Measurements from ENCODE around the gene APOL5. TPM values are rescaled to one million over a fixed set of nuclear protein-coding genes. Genes with fewer than 3 reads are reported as not detected.
A peak's percentile ranks its signal among the peaks of the same experiment; 100 is the strongest.

Gene APOL5
- total RNA-seq, 6 donors from 2014 or later = not detected

DNA sequence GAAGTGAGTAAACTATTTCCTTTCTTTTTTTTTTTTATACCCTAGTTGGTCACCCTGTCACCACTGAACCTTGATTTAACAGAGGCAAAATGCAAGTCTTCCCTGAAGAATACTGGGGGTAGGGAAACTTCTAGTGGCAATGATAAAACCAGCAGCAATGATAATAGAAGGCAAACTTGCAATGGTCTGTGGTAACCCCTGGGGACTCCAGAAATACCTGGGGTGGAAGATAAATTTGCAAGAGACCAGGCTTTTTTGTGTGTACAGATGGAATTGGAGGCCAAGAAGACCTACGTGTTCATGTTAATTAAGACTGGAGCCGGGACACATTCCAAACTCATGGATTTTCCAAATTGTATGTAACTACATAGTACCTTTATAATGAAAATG, 11.6 kb downstream of the APOL5 start:
- no peaks in the 10 kb centered on the region for H3K27me3 ChIP-seq
- WGBS, 2 donors = 92 to 98% methylated on average over 2 of the region's 2 CpGs
- H3K4me1 ChIP-seq = no peaks in the 10 kb centered on the region
- no peak overlapping the region for H3K27ac ChIP-seq
- DNase-seq (no peak), ATAC-seq (ENCODE audit: low FRiP score in 2 of 2) (no peak)
- TF ChIP-seq, protein P1, sequence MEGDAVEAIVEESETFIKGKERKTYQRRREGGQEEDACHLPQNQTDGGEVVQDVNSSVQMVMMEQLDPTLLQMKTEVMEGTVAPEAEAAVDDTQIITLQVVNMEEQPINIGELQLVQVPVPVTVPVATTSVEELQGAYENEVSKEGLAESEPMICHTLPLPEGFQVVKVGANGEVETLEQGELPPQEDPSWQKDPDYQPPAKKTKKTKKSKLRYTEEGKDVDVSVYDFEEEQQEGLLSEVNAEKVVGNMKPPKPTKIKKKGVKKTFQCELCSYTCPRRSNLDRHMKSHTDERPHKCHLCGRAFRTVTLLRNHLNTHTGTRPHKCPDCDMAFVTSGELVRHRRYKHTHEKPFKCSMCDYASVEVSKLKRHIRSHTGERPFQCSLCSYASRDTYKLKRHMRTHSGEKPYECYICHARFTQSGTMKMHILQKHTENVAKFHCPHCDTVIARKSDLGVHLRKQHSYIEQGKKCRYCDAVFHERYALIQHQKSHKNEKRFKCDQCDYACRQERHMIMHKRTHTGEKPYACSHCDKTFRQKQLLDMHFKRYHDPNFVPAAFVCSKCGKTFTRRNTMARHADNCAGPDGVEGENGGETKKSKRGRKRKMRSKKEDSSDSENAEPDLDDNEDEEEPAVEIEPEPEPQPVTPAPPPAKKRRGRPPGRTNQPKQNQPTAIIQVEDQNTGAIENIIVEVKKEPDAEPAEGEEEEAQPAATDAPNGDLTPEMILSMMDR (IDR thresholded peaks at IDR 0.05) = no peak
- TF ChIP-seq POLR2AphosphoS5 (IDR thresholded peaks at IDR 0.05) (no peak), POLR2A (IDR thresholded peaks at IDR 0.05) (no peak)
- no peaks in the 10 kb centered on the region for H3K36me3 ChIP-seq
- no peak overlapping the region for H3K4me3 ChIP-seq
- H3K9me3 ChIP-seq = no peaks in the 10 kb centered on the region

DNA sequence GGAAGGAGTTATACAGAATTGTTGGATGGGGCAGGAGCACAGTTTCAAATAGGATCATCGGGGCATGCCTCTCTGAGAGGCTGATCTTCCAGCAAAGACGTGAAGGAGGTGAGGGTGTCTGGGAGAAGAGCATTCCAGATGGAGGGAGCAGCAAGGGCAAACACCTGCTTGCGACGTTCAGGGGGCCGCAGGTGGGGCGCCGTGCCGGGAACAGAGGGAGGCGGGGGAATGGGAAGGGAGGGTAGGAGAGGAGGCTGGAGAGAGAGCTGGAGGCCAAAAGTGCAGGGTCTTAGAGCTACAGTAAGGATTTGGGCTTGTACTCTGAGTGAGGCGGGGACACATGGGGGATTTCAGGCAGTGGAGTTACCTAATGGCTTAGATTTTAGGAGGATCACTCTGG, 13.6 kb downstream of the APOL5 start:
- peak in 1 of 2 donors; percentile 52 for DNase-seq
- Histone ChIP-seq H3K9me3 (no peaks in the 10 kb centered on the region), H3K27ac (no peak overlapping the region), H3K4me1 (no peaks in the 10 kb centered on the region), H3K36me3 (no peaks in the 10 kb centered on the region), H3K27me3 (no peaks in the 10 kb centered on the region), H3K4me3 (no peak overlapping the region)
- no peak for ATAC-seq (ENCODE audit: low FRiP score in 2 of 2)
- 77 to 80% methylated on average over 9 to 10 of the region's 10 CpGs for WGBS, 2 donors
- TF ChIP-seq POLR2A (IDR thresholded peaks at IDR 0.05) (no peak), EP300 (IDR thresholded peaks at IDR 0.05) (no peak), POLR2AphosphoS5 (IDR thresholded peaks at IDR 0.05) (no peak)
- TF ChIP-seq, protein P1 (IDR thresholded peaks at IDR 0.05) = no peak

DNA sequence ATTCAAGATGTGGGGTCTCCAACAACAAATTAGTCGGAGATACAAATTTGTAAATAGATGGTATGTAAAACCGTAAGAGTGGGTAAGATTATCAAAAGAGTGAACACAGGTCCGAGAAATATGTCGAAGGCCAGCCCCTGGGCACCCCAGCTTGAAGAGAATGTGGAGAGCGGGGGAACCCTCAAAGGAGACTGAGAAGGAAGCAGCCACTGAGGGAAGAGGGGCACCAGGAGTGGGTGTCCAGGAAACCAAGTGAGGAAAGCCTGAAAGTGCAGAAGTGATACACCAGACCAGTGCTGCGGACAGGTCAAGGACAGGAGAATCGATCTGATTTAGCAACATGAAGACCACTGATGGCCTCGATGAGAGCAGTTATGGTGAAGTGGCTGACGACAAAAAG, 14.4 kb downstream of the APOL5 start:
- DNase-seq = no peak
- no peaks in the 10 kb centered on the region for H3K27me3 ChIP-seq
- TF ChIP-seq POLR2A (IDR thresholded peaks at IDR 0.05) = no peak
- no peak for TF ChIP-seq EP300 (IDR thresholded peaks at IDR 0.05)
- no peak for TF ChIP-seq POLR2AphosphoS5 (IDR thresholded peaks at IDR 0.05)
- TF ChIP-seq, protein P1 (IDR thresholded peaks at IDR 0.05) = no peak
- WGBS, 2 donors = 92 to 97% methylated on average over 9 of the region's 9 CpGs
- no peaks in the 10 kb centered on the region for H3K4me1 ChIP-seq
- H3K4me3 ChIP-seq = no peak overlapping the region
- H3K9me3 ChIP-seq = no peaks in the 10 kb centered on the region
- no peaks in the 10 kb centered on the region for H3K36me3 ChIP-seq
- no peak for ATAC-seq (ENCODE audit: low FRiP score in 2 of 2)
- no peak overlapping the region for H3K27ac ChIP-seq

DNA sequence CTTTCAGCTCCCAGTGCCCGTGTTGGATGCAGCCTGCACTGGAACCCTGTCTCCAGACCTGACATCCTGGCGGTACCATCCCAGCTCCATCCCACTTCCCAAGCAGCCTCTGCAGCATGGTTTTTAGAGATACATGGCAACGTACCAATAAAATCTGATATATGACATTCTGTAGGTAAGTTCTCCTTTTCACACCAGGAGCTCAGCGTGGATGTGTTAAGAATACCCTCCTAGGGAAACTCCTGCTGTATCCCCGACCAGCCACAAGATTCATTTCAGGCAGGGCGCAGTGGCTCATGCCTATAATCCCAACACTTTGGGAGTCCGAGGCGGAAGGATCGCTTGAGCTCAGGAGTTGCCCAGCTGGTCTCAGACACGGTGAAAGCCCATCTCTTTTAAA, 15.4 kb downstream of the APOL5 start:
- no peak overlapping the region for H3K4me3 ChIP-seq
- ATAC-seq (ENCODE audit: low FRiP score in 2 of 2) (no peak), DNase-seq (no peak)
- no peak for TF ChIP-seq POLR2AphosphoS5 (IDR thresholded peaks at IDR 0.05)
- no peak for TF ChIP-seq EP300 (IDR thresholded peaks at IDR 0.05)
- no peak overlapping the region for H3K27ac ChIP-seq
- WGBS, 2 donors = 82 to 94% methylated on average over 10 of the region's 10 CpGs
- no peaks in the 10 kb centered on the region for H3K4me1 ChIP-seq
- peaks cover 0 to 6% (median 0%) of the 10 kb centered on the region in 4 donors for H3K36me3 ChIP-seq
- H3K9me3 ChIP-seq = no peaks in the 10 kb centered on the region
- H3K27me3 ChIP-seq = no peaks in the 10 kb centered on the region

DNA sequence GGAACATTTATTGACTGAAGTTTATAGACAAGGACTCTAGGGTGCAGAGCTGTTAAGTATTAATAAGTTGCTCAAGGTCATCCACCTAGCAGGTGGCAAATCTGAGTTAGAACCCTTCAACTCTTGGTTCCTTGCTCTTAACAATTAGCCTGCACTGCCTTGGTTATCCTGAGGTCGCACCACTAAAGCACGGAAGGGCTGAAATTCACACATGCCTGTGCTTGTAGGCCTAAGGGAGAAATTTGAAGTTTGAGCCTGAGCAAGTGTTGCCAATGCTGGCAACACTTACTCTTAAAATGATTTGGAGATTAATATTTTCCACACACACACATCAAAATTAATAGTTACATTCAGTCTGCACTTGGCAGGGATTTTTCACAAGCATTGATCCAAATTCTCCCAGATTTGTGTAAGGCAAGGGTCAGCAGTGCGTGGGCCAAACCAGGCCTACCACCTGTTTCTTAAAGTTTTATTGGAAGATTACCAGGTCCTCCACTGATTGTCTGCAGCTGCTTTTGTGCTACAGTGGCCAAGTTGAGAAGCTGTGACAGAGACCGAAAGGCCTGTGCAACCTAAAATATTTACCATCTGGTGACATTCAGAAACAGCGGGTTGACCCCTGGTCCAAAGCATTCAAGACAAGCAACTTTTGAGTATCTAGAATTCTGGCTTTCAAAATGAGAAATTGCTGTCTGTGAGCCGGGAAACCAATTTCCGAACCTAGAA, 16.3 kb downstream of the APOL5 start:
- Histone ChIP-seq H3K4me1 (no peaks in the 10 kb centered on the region), H3K27me3 (no peaks in the 10 kb centered on the region), H3K4me3 (no peak overlapping the region), H3K27ac (no peak overlapping the region), H3K9me3 (no peaks in the 10 kb centered on the region), H3K36me3 (peaks cover 0 to 7% (median 3%) of the 10 kb centered on the region in 4 donors)
- no peak for DNase-seq
- 73 to 76% methylated on average over 6 to 7 of the region's 7 CpGs for WGBS, 2 donors
- no peak for TF ChIP-seq POLR2A (IDR thresholded peaks at IDR 0.05)
- TF ChIP-seq EP300 (IDR thresholded peaks at IDR 0.05) = no peak
- TF ChIP-seq POLR2AphosphoS5 (IDR thresholded peaks at IDR 0.05) = no peak
- TF ChIP-seq, protein P1 (IDR thresholded peaks at IDR 0.05) = no peak
- peak in 1 of 2 donors; percentile 38 for ATAC-seq (ENCODE audit: low FRiP score in 2 of 2)

Data from upper lobe of left lung (tissue), 6 donors.